HG02678 (cell line): ENCODE measurements around the gene TNKS1BP1.
"Not testable (repeated sequence)": the region's sequence is repeated elsewhere in the genome, so short reads cannot be mapped to it uniquely, and the experiment has no call there.

Experiments used
- ATAC-seq: cut with Tn5 transposase; IDR thresholded peaks from one replicate; pipeline ENCODE4 v1.9.1; 2021; ENCODE audit warnings: mild to moderate bottlenecking, moderate library complexity; ENCODE audit not compliant: unreplicated experiment

Gene TNKS1BP1

GRCh38 chr11:57324886-57325734 is at the start of gene TNKS1BP1:
Gene TNKS1BP1 (minus strand): TSS chr11:57324952. CDS start chr11:57321885, 3,067 bp downstream.
- peak; percentile 88 for ATAC-seq

- no peak for ATAC-seq
Measured at GRCh38 chr11:57373146-57373545, 48.4 kb upstream of the TNKS1BP1 start.

GRCh38 chr11:57370941-57371340 is 46.2 kb upstream of the TNKS1BP1 start:
- no peak for ATAC-seq

- no peak for ATAC-seq
Measured at GRCh38 chr11:57370251-57370650, 45.5 kb upstream of the TNKS1BP1 start.

- no peak for ATAC-seq
Measured at GRCh38 chr11:57368845-57369232, 44.1 kb upstream of the TNKS1BP1 start.

GRCh38 chr11:57368106-57368844 is 43.5 kb upstream of the TNKS1BP1 start:
- ATAC-seq: no peak

GRCh38 chr11:57364851-57365660 is 40.3 kb upstream of the TNKS1BP1 start:
- no peak for ATAC-seq

GRCh38 chr11:57363131-57364080 is 38.7 kb upstream of the TNKS1BP1 start:
- no peak for ATAC-seq

GRCh38 chr11:57361926-57362325 is 37.2 kb upstream of the TNKS1BP1 start:
- no peak for ATAC-seq

GRCh38 chr11:57361420-57361819 is 36.7 kb upstream of the TNKS1BP1 start:
- not testable (repeated sequence) for ATAC-seq

GRCh38 chr11:57360991-57361390 is 36.2 kb upstream of the TNKS1BP1 start:
- no peak for ATAC-seq

- no peak for ATAC-seq
Measured at GRCh38 chr11:57359896-57360690, 35.3 kb upstream of the TNKS1BP1 start.

GRCh38 chr11:57359396-57359795 is 34.6 kb upstream of the TNKS1BP1 start:
- no peak for ATAC-seq

GRCh38 chr11:57358991-57359390 is 34.2 kb upstream of the TNKS1BP1 start:
- ATAC-seq: no peak

GRCh38 chr11:57358543-57358961 is 33.8 kb upstream of the TNKS1BP1 start:
- no peak for ATAC-seq

- no peak for ATAC-seq
Measured at GRCh38 chr11:57357856-57358255, 33.1 kb upstream of the TNKS1BP1 start.

GRCh38 chr11:57357310-57357709 is 32.6 kb upstream of the TNKS1BP1 start:
- no peak for ATAC-seq

GRCh38 chr11:57356268-57356667 is 31.5 kb upstream of the TNKS1BP1 start:
- ATAC-seq: no peak

- ATAC-seq: no peak
Measured at GRCh38 chr11:57354699-57355098, 29.9 kb upstream of the TNKS1BP1 start.
